Transverse colon (tissue), 4 donors: ENCODE results near the gene CYP8B1. TPM values are rescaled to one million over a fixed set of nuclear protein-coding genes. Genes with fewer than 3 reads are reported as not detected.

Experiments
- DNase-seq: peaks from one replicate; pipeline ENCODE4 v3.0.0-alpha.2; 2019
- H3K27ac ChIP-seq, 4 donors: fragments of 200-600 bp; sonication (generic); 2 replicates each; pipeline ENCODE4 v1.5.1; 2016 to 2018; ENCODE audit warnings: inconsistent platforms in 4 of 4
- H3K27me3 ChIP-seq: fragments of 200-600 bp; sonication (generic); 2 replicates; pipeline ENCODE4 v1.5.1; 2017; ENCODE audit warnings: inconsistent platforms
- H3K36me3 ChIP-seq, 4 donors: fragments of 200-600 bp; sonication (generic); 2 replicates each; pipeline ENCODE4 v1.5.1; 2017 to 2019; ENCODE audit warnings: inconsistent platforms in 4 of 4
- H3K4me1 ChIP-seq, 4 donors: fragments of 200-600 bp; sonication (generic); 2 replicates each; pipeline ENCODE4 v1.5.1; 2017 to 2020; ENCODE audit warnings: inconsistent platforms in 4 of 4
- H3K4me3 ChIP-seq, 4 donors: fragments of 200-600 bp; sonication (generic); 1 replicate in 1 of 4; 2 replicates in 3 of 4; pipeline versions ENCODE4 v1.5.1 to v1.6.1; 2017 to 2019; ENCODE audit warnings: inconsistent platforms in 4 of 4
- H3K9me3 ChIP-seq, 2 donors: fragments of 200-600 bp; sonication (generic); 2 replicates each; pipeline ENCODE4 v1.5.1; 2017 to 2019; ENCODE audit warnings: inconsistent platforms in 2 of 2
- CTCF ChIP-seq, 5 experiments: fragments of 200-600 bp in 3 of 5; fragments of 450-650 bp in 2 of 5; sonication (generic) in 3 of 5; IDR thresholded peaks; 1 replicate in 2 of 5; 2 replicates in 3 of 5; pipeline ENCODE4 v1.5.1; 2016 to 2017; ENCODE audit warnings: antibody characterized with exemption in 5 of 5, inconsistent platforms in 3 of 5, mild to moderate bottlenecking in 2 of 5, moderate library complexity in 1 of 5
- EP300 ChIP-seq: sonication (generic); formaldehyde crosslinking; IDR thresholded peaks from one replicate; pipeline ENCODE4 v1.6.1; 2017; ENCODE audit warnings: antibody characterized with exemption, low read depth
- POLR2A ChIP-seq: fragments of 450-650 bp; IDR thresholded peaks from one replicate; pipeline ENCODE4 v1.6.1; 2016; ENCODE audit warnings: antibody characterized with exemption, mild to moderate bottlenecking, moderate library complexity
- POLR2AphosphoS5 ChIP-seq, 3 donors: sonication (generic); formaldehyde crosslinking; IDR thresholded peaks; one replicate each; pipeline ENCODE4 v1.6.1; 2016; ENCODE audit warnings: antibody characterized with exemption in 3 of 3
- WGBS, 2 donors: methylation state at CpG; one replicate each; pipeline ENCODE4 v1.1.5; 2018; ENCODE audit warnings: low coverage in 1 of 2; 5-methylcytosine and 5-hydroxymethylcytosine counted together
- in situ Hi-C, 4 donors: fragments of 200-750 bp; cut with MboI; loops; one replicate each; pipeline versions ENCODE4 v1.15.0 to v1.15.1; 2017; ENCODE audit warnings: low sequenced_read_pairs in 3 of 4, low pct_ligation_motif_present in 1 of 4, low pct_unique_long_range_greater_than_20kb in 1 of 4
- intact Hi-C: fragments of 100-400 bp; cut with DNase I; formaldehyde crosslinking; loops from one replicate; pipeline ENCODE4 v1.15.1; 2023; ENCODE audit warnings: low total_unique reads
- total RNA-seq, 4 donors: library from RNA; depleted of rRNA; stranded (reverse); fragments of >200 nt; gene quantifications; one replicate each; pipeline ENCODE4 v1.1.0, GENCODE V29; 2016

Gene CYP8B1
- not detected for total RNA-seq

- no peaks in the 10 kb centered on the region for H3K27me3 ChIP-seq
- no peaks in the 10 kb centered on the region for H3K36me3 ChIP-seq
- no peaks in the 10 kb centered on the region for H3K9me3 ChIP-seq
- in situ Hi-C loops (loop anchor here in 1 of 4 donors (25.0 kb wide), 1 partner anchor 638 kb away; no protein-coding TSS in a partner anchor), intact Hi-C loops (no loop called here)
- 60 to 77% methylated on average over 1 to 12 of the region's 13 CpGs for WGBS, 2 donors
- H3K4me1 ChIP-seq = peaks cover 0 to 4% (median 1%) of the 10 kb centered on the region in 4 donors
- TF ChIP-seq EP300 (no peak), CTCF (IDR thresholded peaks at IDR 0.05) (no peak)
- H3K4me3 ChIP-seq = no peak within 1 kb of the TSS
- H3K27ac ChIP-seq = no peak within 1 kb of the TSS
- no peak for DNase-seq
Measured at GRCh38 chr3:42875325-42876151, at the start of gene CYP8B1. Gene CYP8B1, minus strand, starts transcription at chr3:42875879. Its CDS starts 63 bp downstream, at chr3:42875816.

GRCh38 chr3:42923606-42924005 is 47.9 kb upstream of the CYP8B1 start:
- no peak overlapping the region for H3K27ac ChIP-seq
- no peak for TF ChIP-seq EP300
- TF ChIP-seq CTCF (IDR thresholded peaks at IDR 0.05) = no peak
- no peak for TF ChIP-seq POLR2A
- TF ChIP-seq POLR2AphosphoS5 (IDR thresholded peaks at IDR 0.05) = no peak
- H3K4me1 ChIP-seq = no peaks in the 10 kb centered on the region
- H3K27me3 ChIP-seq = no peaks in the 10 kb centered on the region
- in situ Hi-C loops (no loop called here), intact Hi-C loops (no loop called here)
- no peak overlapping the region for H3K4me3 ChIP-seq
- WGBS, 2 donors = 77 to 96% methylated on average over 4 of the region's 4 CpGs
- no peak for DNase-seq
- no peaks in the 10 kb centered on the region for H3K36me3 ChIP-seq
- H3K9me3 ChIP-seq = peaks cover 4 to 6% of the 10 kb centered on the region in 2 donors

GRCh38 chr3:42914771-42915515 is 39.3 kb upstream of the CYP8B1 start:
- 85 to 98% methylated on average over 8 of the region's 8 CpGs for WGBS, 2 donors
- H3K36me3 ChIP-seq = peaks cover 0 to 40% (median 18%) of the 10 kb centered on the region in 4 donors
- H3K9me3 ChIP-seq = peaks cover 53 to 70% of the 10 kb centered on the region in 2 donors
- DNase-seq = no peak
- in situ Hi-C loops = no loop called here
- H3K4me3 ChIP-seq = no peak overlapping the region
- TF ChIP-seq POLR2AphosphoS5 (IDR thresholded peaks at IDR 0.05) = no peak
- TF ChIP-seq EP300 = no peak
- no peak for TF ChIP-seq POLR2A
- no peak for TF ChIP-seq CTCF (IDR thresholded peaks at IDR 0.05)
- no peaks in the 10 kb centered on the region for H3K27me3 ChIP-seq
- no peaks in the 10 kb centered on the region for H3K4me1 ChIP-seq
- H3K27ac ChIP-seq = no peak overlapping the region
- intact Hi-C loops = no loop called here

- 88 to 96% methylated on average over 2 of the region's 2 CpGs for WGBS, 2 donors
- H3K27ac ChIP-seq = no peak overlapping the region
- H3K36me3 ChIP-seq = peaks cover 0 to 40% (median 18%) of the 10 kb centered on the region in 4 donors
- peaks cover 0 to 10% (median 6%) of the 10 kb centered on the region in 4 donors for H3K4me1 ChIP-seq
- no peaks in the 10 kb centered on the region for H3K27me3 ChIP-seq
- TF ChIP-seq EP300 (no peak), POLR2AphosphoS5 (IDR thresholded peaks at IDR 0.05) (no peak), POLR2A (no peak), CTCF (IDR thresholded peaks at IDR 0.05) (no peak)
- no peak overlapping the region for H3K4me3 ChIP-seq
- intact Hi-C loops (no loop called here), in situ Hi-C loops (no loop called here)
- no peak for DNase-seq
- peaks cover 40 to 47% of the 10 kb centered on the region in 2 donors for H3K9me3 ChIP-seq
Measured at GRCh38 chr3:42911551-42911950, 35.9 kb upstream of the CYP8B1 start.
